ENCODE results near the gene HNRNPUL1. TPM values are rescaled to one million over a fixed set of nuclear protein-coding genes. Genes with fewer than 3 reads are reported as not detected.

The HNRNPUL1 gene
- total RNA-seq, 1 experiment from 2014 or later: 315 TPM

- Histone ChIP-seq H3K4ac (ENCODE audit: low read depth, low read length) (no peak overlapping the region), H2BK15ac (ENCODE audit: low read depth, low read length) (no peak overlapping the region), H2BK120ac (ENCODE audit: low read depth, low read length, poor library complexity, severe bottlenecking) (no peak overlapping the region), H2AFZ (ENCODE audit: low read length) (no peak overlapping the region), H3T11ph (ENCODE audit: low read length) (no peak overlapping the region), H3K9ac (ENCODE audit: extremely low read depth, insufficient read length, low read length) (no peak overlapping the region), H3K79me1 (ENCODE audit: insufficient read depth, low read depth, low read length, poor library complexity, severe bottlenecking) (no peaks in the 10 kb centered on the region), H4K91ac (ENCODE audit: insufficient read length, low read depth, low read length) (no peak overlapping the region), H3K14ac (ENCODE audit: insufficient read depth, low read length) (no peak overlapping the region), H3K23ac (ENCODE audit: insufficient read length, low read depth, low read length) (no peak overlapping the region), H3K4me1 (ENCODE audit: insufficient read depth, low read length) (no peaks in the 10 kb centered on the region), H4K8ac (replicated peaks; ENCODE audit: insufficient read length, low read depth, low read length) (no peak overlapping the region), H3K79me2 (ENCODE audit: insufficient read depth, low read length) (no peaks in the 10 kb centered on the region), H3K4me2 (ENCODE audit: insufficient read depth, insufficient read length, low read length) (no peak overlapping the region), H2BK12ac (ENCODE audit: insufficient read length, low read depth, low read length) (no peak overlapping the region), H3K27me3 (ENCODE audit: insufficient read depth, low read length) (no peaks in the 10 kb centered on the region), H3K18ac (ENCODE audit: insufficient read length, low read depth, low read length) (no peak overlapping the region), H4K5ac (ENCODE audit: insufficient read length, low read depth, low read length) (no peak overlapping the region), H2BK5ac (ENCODE audit: insufficient read length, low read length) (no peak overlapping the region), H3K9me3 (ENCODE audit: control insufficient read depth, low read depth, low read length) (no peaks in the 10 kb centered on the region), H2BK20ac (ENCODE audit: low read depth, low read length, poor library complexity, severe bottlenecking) (no peak overlapping the region), H2AK5ac (ENCODE audit: insufficient read length, low read length) (no peak overlapping the region), H3K56ac (ENCODE audit: insufficient read length, low read depth, low read length) (no peak overlapping the region), H3K27ac (ENCODE audit: insufficient read length, low read depth, low read length) (no peak overlapping the region), H4K20me1 (ENCODE audit: control insufficient read depth, insufficient read depth, insufficient read length) (peaks cover 2% of the 10 kb centered on the region), H3K23me2 (ENCODE audit: insufficient read length, low read depth, low read length, poor library complexity, severe bottlenecking) (peaks cover 12% of the 10 kb centered on the region)
- Mint-ChIP-seq H3K9me3 (peaks cover 0 to 3% of the 10 kb centered on the region in 2 experiments; a peak in 1 of 5 replicates), H3K27ac (peak overlapping the region in 1 of 3 experiments; percentile 71; a peak in 2 of 7 replicates), H3K4me3 (no peak overlapping the region), H3K27me3 (ENCODE audit: low read depth) (peaks cover 1% of the 10 kb centered on the region; the same call in 1 of the 2 replicates), H3K4me1 (peaks cover 18 to 26% of the 10 kb centered on the region in 2 experiments), H3K36me3 (ENCODE audit: insufficient read depth in 1 of 3, low read depth in 3 of 3) (peaks cover 54 to 67% (median 62%) of the 10 kb centered on the region in 3 experiments)
- no CpG with 5 or more reads among the region's 13 CpGs for WGBS (ENCODE audit: extremely low coverage, insufficient read length, low lambda C conversion rate)
- no peak for DNase-seq
- TF ChIP-seq CTCF (conservative IDR thresholded peaks at IDR 0.05): no peak
These were observed 42.0 kb downstream of the HNRNPUL1 start for GRCh38 chr19:41305927-41306793.

All from H9 (cell line).